CD14-positive monocyte (primary cell): ENCODE results near the gene EMILIN2. TPM values are rescaled to one million over a fixed set of nuclear protein-coding genes. Genes with fewer than 3 reads are reported as not detected.
A peak's percentile ranks its signal among the peaks of the same experiment; 100 is the strongest.

Experiments
- DNase-seq, 3 donors: peaks; one replicate each; pipeline ENCODE4 v3.0.0-alpha.2; 2011 to 2022
- H2AFZ ChIP-seq: 2 replicates; pipeline ENCODE4 v1.6.0; 2012; ENCODE audit warnings: mild to moderate bottlenecking, low read depth, low read length, inconsistent platforms; ENCODE audit not compliant: insufficient read depth, poor library complexity, severe bottlenecking
- H3K27ac ChIP-seq, 2 donors: 1 replicate in 1 of 2; 2 replicates in 1 of 2; pipeline ENCODE4 v1.5.1; 2012 to 2013; ENCODE audit warnings: low read length in 2 of 2, control low read depth in 1 of 2, inconsistent platforms in 1 of 2, low read depth in 1 of 2, mild to moderate bottlenecking in 1 of 2
- H3K27me3 ChIP-seq, 2 donors: one replicate each; pipeline versions ENCODE4 v1.6.0 to v1.6.1; 2011 to 2013; ENCODE audit warnings: low read length in 2 of 2; ENCODE audit not compliant: control insufficient read depth in 2 of 2, insufficient read depth in 2 of 2
- H3K36me3 ChIP-seq, 2 donors: replicated peaks in 1 of 2; 1 replicate in 1 of 2; 2 replicates in 1 of 2; pipeline versions ENCODE4 v1.5.1 to v1.6.1; 2012 to 2013; ENCODE audit warnings: low read length in 2 of 2, control low read depth in 1 of 2, inconsistent platforms in 1 of 2, mild to moderate bottlenecking in 1 of 2; ENCODE audit not compliant: insufficient read depth in 2 of 2, control insufficient read depth in 1 of 2
- H3K4me1 ChIP-seq, 2 donors: 1 replicate in 1 of 2; 2 replicates in 1 of 2; pipeline versions ENCODE4 v1.5.1 to v1.6.1; 2012 to 2013; ENCODE audit warnings: low read length in 2 of 2, control low read depth in 1 of 2, inconsistent platforms in 1 of 2, mild to moderate bottlenecking in 1 of 2, moderate library complexity in 1 of 2; ENCODE audit not compliant: insufficient read depth in 2 of 2, control insufficient read depth in 1 of 2
- H3K4me2 ChIP-seq: replicated peaks from 2 replicates; pipeline ENCODE3; 2012; ENCODE audit warnings: low read length, moderate library complexity, mild to moderate bottlenecking; ENCODE audit not compliant: poor library complexity, severe bottlenecking; ENCODE audit errors: extremely low read depth
- H3K4me3 ChIP-seq, 3 experiments: fragments of 200-600 bp in 1 of 3; sonication (generic) in 1 of 3; replicated peaks in 1 of 3; 1 replicate in 2 of 3; 2 replicates in 1 of 3; pipeline ENCODE4 v1.5.1; 2011 to 2013; ENCODE audit warnings: low read length in 3 of 3, mild to moderate bottlenecking in 3 of 3, control low read depth in 2 of 3, low read depth in 2 of 3, inconsistent platforms in 1 of 3, moderate library complexity in 1 of 3
- H3K79me2 ChIP-seq: 2 replicates; pipeline ENCODE4 v1.6.0; 2012; ENCODE audit warnings: mild to moderate bottlenecking, control low read depth, inconsistent platforms, low read length, moderate library complexity; ENCODE audit not compliant: insufficient read depth
- H3K9ac ChIP-seq: 2 replicates; pipeline ENCODE4 v1.6.0; 2017; ENCODE audit warnings: low read length, mild to moderate bottlenecking; ENCODE audit not compliant: insufficient read depth, poor library complexity, severe bottlenecking
- H3K9me3 ChIP-seq, 2 donors: replicated peaks in 1 of 2; 1 replicate in 1 of 2; 2 replicates in 1 of 2; pipeline versions ENCODE4 v1.5.1 to v1.6.1; 2012 to 2013; ENCODE audit warnings: low read length in 2 of 2, control low read depth in 1 of 2; ENCODE audit not compliant: control insufficient read depth in 1 of 2, insufficient read depth in 1 of 2
- H4K20me1 ChIP-seq: 2 replicates; pipeline ENCODE4 v1.6.0; 2012; ENCODE audit warnings: mild to moderate bottlenecking, low read length, control low read depth, moderate library complexity; ENCODE audit not compliant: insufficient read depth
- H3K27ac Mint-ChIP-seq, 7 donors: one replicate each; pipeline ENCODE4 v1.8.0; 2020; ENCODE audit warnings: mild to moderate bottlenecking in 7 of 7, mixed read lengths in 7 of 7, moderate library complexity in 6 of 7, inconsistent platforms in 2 of 7
- H3K27me3 Mint-ChIP-seq, 3 donors: one replicate each; pipeline ENCODE4 v1.8.0; 2021 to 2022; ENCODE audit warnings: low read depth in 3 of 3, mild to moderate bottlenecking in 3 of 3, mixed read lengths in 3 of 3, moderate library complexity in 3 of 3, inconsistent platforms in 1 of 3
- H3K36me3 Mint-ChIP-seq, 2 donors: one replicate each; pipeline ENCODE4 v1.8.0; 2020; ENCODE audit warnings: mixed read lengths in 2 of 2, inconsistent platforms in 1 of 2, mild to moderate bottlenecking in 1 of 2
- H3K4me1 Mint-ChIP-seq: one replicate; pipeline ENCODE4 v1.8.0; 2020; ENCODE audit warnings: mild to moderate bottlenecking, mixed read lengths
- H3K4me3 Mint-ChIP-seq, 2 donors: one replicate each; pipeline ENCODE4 v1.8.0; 2020; ENCODE audit warnings: mild to moderate bottlenecking in 2 of 2, mixed read lengths in 2 of 2, moderate library complexity in 1 of 2
- H3K9me3 Mint-ChIP-seq, 7 donors: one replicate each; pipeline ENCODE4 v1.8.0; 2020 to 2022; ENCODE audit warnings: mixed read lengths in 7 of 7, mild to moderate bottlenecking in 6 of 7, moderate library complexity in 6 of 7, inconsistent platforms in 2 of 7
- WGBS: methylation state at CpG from one replicate; pipeline ENCODE4 v1.1.5; 2013; ENCODE audit warnings: missing lambda C conversion rate; ENCODE audit not compliant: insufficient coverage; 5-methylcytosine and 5-hydroxymethylcytosine counted together
- intact Hi-C, 2 donors: fragments of 100-400 bp; cut with micrococcal nuclease; formaldehyde crosslinking; loops; one replicate each; pipeline versions ENCODE4 v1.15.0 to v1.15.1; 2023
- polyA plus RNA-seq, 3 donors: library from polyadenylated mRNA; depleted of rRNA in 1 of 3; unstranded in 2 of 3; stranded (reverse) in 1 of 3; fragments of 300-500 nt in 2 of 3; fragments of >200 nt in 1 of 3; fragmentation: Illumina TruSeq in 2 of 3; gene quantifications; 1 replicate in 2 of 3; 2 replicates in 1 of 3; pipeline ENCODE4 v1.2.3, GENCODE V29; 2012 to 2021
- TF ChIP-seq, protein P1 (sequence below): fragments of 200-600 bp; IDR thresholded peaks from one replicate; pipeline ENCODE4 v1.8.0; 2022; ENCODE audit warnings: antibody characterized with exemption, mild to moderate bottlenecking

The EMILIN2 gene
- polyA plus RNA-seq, 3 donors, result 30.5 to 43.2 (median 33.8) TPM

DNA sequence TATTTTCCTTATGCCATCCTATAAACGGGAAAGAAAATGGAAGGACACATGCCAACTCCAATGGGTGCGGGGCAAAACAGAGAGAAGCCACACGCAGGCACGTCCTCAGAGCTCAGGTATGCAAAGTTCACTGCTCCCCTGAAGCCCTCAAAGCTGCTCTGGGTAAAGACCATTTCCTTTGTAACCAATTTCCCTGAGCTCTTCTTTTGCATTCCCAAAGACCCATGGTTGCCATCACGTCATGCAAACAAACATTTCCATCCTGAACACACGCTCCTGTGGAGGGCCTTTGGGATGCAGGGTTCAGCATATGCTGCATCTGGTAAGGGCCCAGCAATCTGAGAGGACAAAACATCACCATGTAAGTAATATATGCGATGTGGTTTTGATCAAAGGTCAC lies 69.4 kb downstream of the EMILIN2 start:
- H3K36me3 ChIP-seq, result peaks cover 96 to 100% of the 10 kb centered on the region in 2 donors
- Mint-ChIP-seq H3K27ac (peak overlapping the region in 3 of 7 donors; percentile 23 to 68 (median 56)), H3K27me3 (no peaks in the 10 kb centered on the region), H3K36me3 (peaks cover 87 to 96% of the 10 kb centered on the region in 2 donors), H3K4me1 (peaks cover 14% of the 10 kb centered on the region), H3K4me3 (no peak overlapping the region), H3K9me3 (no peaks in the 10 kb centered on the region)
- H3K4me1 ChIP-seq, result no peaks in the 10 kb centered on the region
- peak overlapping the region in 1 of 2 donors; percentile 60 for H3K27ac ChIP-seq
- no peak overlapping the region for H2AFZ ChIP-seq
- no peak for DNase-seq
- no peak overlapping the region for H3K4me3 ChIP-seq
- no peaks in the 10 kb centered on the region for H3K27me3 ChIP-seq
- H3K9me3 ChIP-seq, result no peaks in the 10 kb centered on the region
- intact Hi-C loops, result no loop called here
- H3K4me2 ChIP-seq, result no peak overlapping the region
- WGBS, result 93% methylated on average over 4 of the region's 7 CpGs
- peaks cover 99% of the 10 kb centered on the region for H4K20me1 ChIP-seq
- H3K79me2 ChIP-seq, result peaks cover 13% of the 10 kb centered on the region
- TF ChIP-seq, protein P1, sequence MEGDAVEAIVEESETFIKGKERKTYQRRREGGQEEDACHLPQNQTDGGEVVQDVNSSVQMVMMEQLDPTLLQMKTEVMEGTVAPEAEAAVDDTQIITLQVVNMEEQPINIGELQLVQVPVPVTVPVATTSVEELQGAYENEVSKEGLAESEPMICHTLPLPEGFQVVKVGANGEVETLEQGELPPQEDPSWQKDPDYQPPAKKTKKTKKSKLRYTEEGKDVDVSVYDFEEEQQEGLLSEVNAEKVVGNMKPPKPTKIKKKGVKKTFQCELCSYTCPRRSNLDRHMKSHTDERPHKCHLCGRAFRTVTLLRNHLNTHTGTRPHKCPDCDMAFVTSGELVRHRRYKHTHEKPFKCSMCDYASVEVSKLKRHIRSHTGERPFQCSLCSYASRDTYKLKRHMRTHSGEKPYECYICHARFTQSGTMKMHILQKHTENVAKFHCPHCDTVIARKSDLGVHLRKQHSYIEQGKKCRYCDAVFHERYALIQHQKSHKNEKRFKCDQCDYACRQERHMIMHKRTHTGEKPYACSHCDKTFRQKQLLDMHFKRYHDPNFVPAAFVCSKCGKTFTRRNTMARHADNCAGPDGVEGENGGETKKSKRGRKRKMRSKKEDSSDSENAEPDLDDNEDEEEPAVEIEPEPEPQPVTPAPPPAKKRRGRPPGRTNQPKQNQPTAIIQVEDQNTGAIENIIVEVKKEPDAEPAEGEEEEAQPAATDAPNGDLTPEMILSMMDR, result no peak
- H3K9ac ChIP-seq, result no peak overlapping the region

DNA sequence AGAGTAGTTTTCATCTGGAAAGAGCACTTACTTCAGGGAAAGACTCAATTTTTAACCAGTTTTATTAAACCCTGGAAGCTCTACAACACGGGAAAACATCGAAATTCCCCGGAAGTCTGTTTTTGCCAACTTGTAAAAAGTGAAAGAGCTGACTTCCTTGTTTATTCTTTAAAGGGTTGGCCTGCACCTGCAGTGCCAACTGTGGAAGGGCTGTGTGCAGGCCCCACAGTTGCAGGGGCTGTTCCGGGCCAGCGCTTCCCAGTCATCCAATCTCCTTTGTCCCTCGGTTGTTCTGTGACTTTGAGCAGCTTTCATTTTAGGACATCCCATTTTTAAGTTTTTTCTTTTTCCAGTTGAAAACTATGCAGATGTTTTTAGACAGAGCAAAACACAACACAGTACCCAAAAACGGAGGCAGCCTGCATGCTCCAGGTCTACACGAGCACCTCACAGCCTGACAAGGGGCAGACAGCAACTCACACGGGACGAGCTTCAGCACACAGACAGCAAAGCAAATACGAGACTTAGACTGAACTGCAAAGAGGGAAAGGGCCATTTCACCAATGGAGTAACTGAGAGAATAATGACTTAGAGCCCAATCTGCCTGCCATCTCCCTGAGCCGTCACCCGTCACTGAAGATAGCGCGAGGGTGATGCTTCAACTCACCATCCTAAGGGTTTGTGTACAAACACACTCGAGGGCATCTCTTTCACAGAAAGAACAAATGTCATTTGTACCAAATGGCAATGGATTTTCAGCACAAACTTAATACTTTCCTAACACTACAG lies 70.6 kb downstream of the EMILIN2 start:
- Histone ChIP-seq H4K20me1 (peaks cover 93% of the 10 kb centered on the region), H3K27me3 (no peaks in the 10 kb centered on the region), H3K9me3 (no peaks in the 10 kb centered on the region), H3K36me3 (peaks cover 93 to 100% of the 10 kb centered on the region in 2 donors), H3K4me1 (no peaks in the 10 kb centered on the region), H3K4me3 (no peak overlapping the region), H2AFZ (no peak overlapping the region), H3K79me2 (peaks cover 5% of the 10 kb centered on the region), H3K4me2 (no peak overlapping the region), H3K27ac (peak overlapping the region in 1 of 2 donors; percentile 60), H3K9ac (no peak overlapping the region)
- DNase-seq, result no peak
- H3K9me3 Mint-ChIP-seq, result no peaks in the 10 kb centered on the region
- intact Hi-C loops, result no loop called here
- peaks cover 14% of the 10 kb centered on the region for H3K4me1 Mint-ChIP-seq
- 62% methylated on average over 14 of the region's 16 CpGs for WGBS
- H3K27me3 Mint-ChIP-seq, result no peaks in the 10 kb centered on the region
- TF ChIP-seq, protein P1, result no peak
- H3K36me3 Mint-ChIP-seq, result peaks cover 86 to 94% of the 10 kb centered on the region in 2 donors
- H3K27ac Mint-ChIP-seq, result peak overlapping the region in 5 of 7 donors; percentile 23 to 81 (median 79)
- no peak overlapping the region for H3K4me3 Mint-ChIP-seq
